GM23338 (cell line): ENCODE results near the gene ATG9B. TPM values are rescaled to one million over a fixed set of nuclear protein-coding genes. Genes with fewer than 3 reads are reported as not detected.

Source experiments
- ATAC-seq: fragments of 200-7000 bp; cut with Tn5 transposase; 3 replicates; pipeline ENCODE4 v1.9.1; 2020
- DNase-seq: peaks from one replicate; pipeline ENCODE4 v3.0.0-alpha.2; 2015; ENCODE audit warnings: low spot score
- H2AFZ ChIP-seq: fragments of 200-600 bp; sonication (generic); 2 replicates; pipeline ENCODE4 v1.8.0; 2016; ENCODE audit warnings: antibody characterized with exemption, mild to moderate bottlenecking, moderate library complexity
- H3F3A ChIP-seq: fragments of 200-600 bp; sonication (generic); replicated peaks from 2 replicates; pipeline ENCODE4 v1.8.0; 2017; ENCODE audit warnings: antibody characterized with exemption, mixed run types, low read depth
- H3K27ac ChIP-seq: fragments of 200-600 bp; sonication (generic); 2 replicates; pipeline ENCODE4 v1.6.1; 2016; ENCODE audit warnings: low read depth
- H3K27me3 ChIP-seq: fragments of 200-600 bp; sonication (generic); 2 replicates; pipeline ENCODE4 v1.8.0; 2016; ENCODE audit warnings: mild to moderate bottlenecking, mixed run types, moderate library complexity; ENCODE audit not compliant: insufficient read depth
- H3K36me3 ChIP-seq: fragments of 200-600 bp; sonication (generic); 2 replicates; pipeline ENCODE4 v1.8.0; 2016; ENCODE audit warnings: mild to moderate bottlenecking; ENCODE audit not compliant: insufficient read depth
- H3K4me1 ChIP-seq: fragments of 200-600 bp; sonication (generic); 2 replicates; pipeline ENCODE4 v1.8.0; 2016; ENCODE audit warnings: mild to moderate bottlenecking, moderate library complexity; ENCODE audit not compliant: insufficient read depth
- H3K4me2 ChIP-seq: fragments of 200-600 bp; sonication (generic); 2 replicates; pipeline ENCODE4 v1.7.1; 2017; ENCODE audit warnings: mixed run types
- H3K4me3 ChIP-seq: fragments of 200-600 bp; sonication (generic); 2 replicates; pipeline ENCODE4 v1.6.1; 2016; ENCODE audit warnings: mixed run types
- H3K79me2 ChIP-seq: fragments of 200-600 bp; sonication (generic); replicated peaks from 2 replicates; pipeline ENCODE4 v1.8.0; 2017; ENCODE audit warnings: mild to moderate bottlenecking; ENCODE audit not compliant: insufficient read depth
- H3K9me2 ChIP-seq: fragments of 200-600 bp; sonication (generic); 2 replicates; pipeline ENCODE4 v1.8.0; 2017; ENCODE audit not compliant: insufficient read depth
- H4K20me1 ChIP-seq: fragments of 200-600 bp; sonication (generic); replicated peaks from 2 replicates; pipeline ENCODE4 v1.8.0; 2017; ENCODE audit warnings: mild to moderate bottlenecking; ENCODE audit not compliant: insufficient read depth
- H3K27ac Mint-ChIP-seq: 2 replicates; pipeline ENCODE4 v1.8.0; 2020; ENCODE audit warnings: inconsistent platforms, mild to moderate bottlenecking, moderate library complexity, mixed read lengths
- H3K27me3 Mint-ChIP-seq: 3 replicates; pipeline ENCODE4 v1.8.0; 2022; ENCODE audit warnings: low read depth, mild to moderate bottlenecking, moderate library complexity, mixed read lengths, inconsistent platforms; ENCODE audit not compliant: insufficient read depth, poor library complexity
- H3K36me3 Mint-ChIP-seq: 3 replicates; pipeline ENCODE4 v1.8.0; 2021; ENCODE audit warnings: low read depth, mild to moderate bottlenecking, inconsistent platforms, moderate library complexity, mixed read lengths
- H3K4me1 Mint-ChIP-seq: 3 replicates; pipeline ENCODE4 v1.8.0; 2020; ENCODE audit warnings: mild to moderate bottlenecking, inconsistent platforms, mixed read lengths
- H3K4me3 Mint-ChIP-seq: 3 replicates; pipeline ENCODE4 v1.8.0; 2021; ENCODE audit warnings: moderate library complexity, mild to moderate bottlenecking, inconsistent platforms, mixed read lengths
- H3K9me3 Mint-ChIP-seq: 3 replicates; pipeline ENCODE4 v1.8.0; 2020; ENCODE audit warnings: moderate library complexity, mild to moderate bottlenecking, inconsistent platforms, mixed read lengths
- CREB1 ChIP-seq: fragments of 250-450 bp; sonication (Bioruptor Pico); IDR thresholded peaks from 2 replicates; pipeline ENCODE4 v1.5.0; 2020; ENCODE audit warnings: low read depth, mild to moderate bottlenecking, moderate library complexity
- ETS1 ChIP-seq: IDR thresholded peaks from 2 replicates; pipeline ENCODE4 v1.6.1; 2016; ENCODE audit warnings: antibody characterized with exemption
- NANOG ChIP-seq: IDR thresholded peaks from 2 replicates; pipeline ENCODE4 v1.6.1; 2016; ENCODE audit warnings: antibody characterized with exemption, borderline replicate concordance
- POLR2AphosphoS5 ChIP-seq: IDR thresholded peaks from 2 replicates; pipeline ENCODE4 v1.6.1; 2016; ENCODE audit warnings: antibody characterized with exemption, low read depth
- ZNF114 ChIP-seq: fragments of 250-450 bp; sonication (Bioruptor Pico); IDR thresholded peaks from 2 replicates; pipeline ENCODE4 v1.5.0; 2020; ENCODE audit warnings: mild to moderate bottlenecking, moderate library complexity
- ZNF331 ChIP-seq: fragments of 250-450 bp; sonication (Bioruptor Pico); IDR thresholded peaks from 2 replicates; pipeline ENCODE4 v1.5.0; 2020; ENCODE audit warnings: low read depth, mild to moderate bottlenecking, moderate library complexity
- polyA plus RNA-seq: library from polyadenylated mRNA; unstranded; fragments of >200 nt; fragmentation: Nextera tagmentation; extraction: Ambion mirVana; gene quantifications from 2 replicates; pipeline ENCODE4 v1.2.1, GENCODE V29; 2016
- total RNA-seq: library from RNA; depleted of rRNA; stranded (reverse); fragments of >200 nt; shearing (Covaris generic); gene quantifications from 2 replicates; pipeline ENCODE4 v1.2.3, GENCODE V29; 2014
- TF ChIP-seq, protein P1 (sequence below), 2 experiments: fragments of 200-600 bp in 1 of 2; sonication (generic) in 1 of 2; conservative IDR thresholded peaks; 2 replicates each; pipeline versions ENCODE4 v1.5.1 to v1.6.1; 2016 to 2017; ENCODE audit warnings: antibody characterized with exemption in 2 of 2, low read depth in 2 of 2, mild to moderate bottlenecking in 2 of 2, moderate library complexity in 1 of 2
- TF ChIP-seq, protein P2 (sequence below): fragments of 250-450 bp; sonication (Bioruptor Pico); IDR thresholded peaks from 2 replicates; pipeline ENCODE4 v1.5.0; 2020; ENCODE audit warnings: mild to moderate bottlenecking, moderate library complexity
- TF ChIP-seq, protein P3 (sequence below): IDR thresholded peaks from one replicate; pipeline ENCODE4 v1.6.1; 2018; ENCODE audit warnings: antibody characterized with exemption; ENCODE audit not compliant: unreplicated experiment

Gene ATG9B
- total and polyA plus RNA-seq, 2 experiments from 2014 or later, result 1.2 to 3.4 TPM

DNA sequence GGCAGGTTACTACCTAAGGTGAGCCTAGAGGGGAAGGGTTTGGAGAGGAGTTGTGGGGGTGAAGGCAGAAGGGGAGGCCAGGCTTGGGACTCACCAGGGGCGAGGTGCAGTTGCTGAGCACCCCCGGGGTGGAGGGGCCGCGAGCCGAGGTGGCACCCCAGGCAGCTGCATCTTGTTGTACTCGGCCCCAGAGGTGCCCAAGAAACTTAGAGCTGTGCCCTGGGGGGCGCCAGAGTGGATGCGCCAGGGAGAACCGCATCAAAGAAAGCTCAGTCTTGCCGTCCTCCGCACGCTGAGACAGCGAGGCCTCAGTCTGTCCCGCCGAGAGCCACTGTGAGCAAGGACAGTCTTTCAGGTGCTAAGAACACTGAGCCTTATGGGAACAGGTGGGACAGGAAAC is 7.4 kb downstream of the ATG9B start:
- Histone ChIP-seq H3K4me2 (no peak overlapping the region), H4K20me1 (no peaks in the 10 kb centered on the region), H3K4me3 (no peak overlapping the region), H3K27me3 (peaks cover 59% of the 10 kb centered on the region), H2AFZ (no peak overlapping the region), H3F3A (peaks cover 9% of the 10 kb centered on the region; the same call in 1 of the 2 replicates), H3K9me2 (no peaks in the 10 kb centered on the region), H3K79me2 (no peaks in the 10 kb centered on the region), H3K27ac (no peak overlapping the region), H3K36me3 (no peaks in the 10 kb centered on the region; the same call in 1 of the 2 replicates), H3K4me1 (peaks cover 20% of the 10 kb centered on the region)
- H3K27me3 Mint-ChIP-seq, result peaks cover 64% of the 10 kb centered on the region
- no peak overlapping the region for H3K27ac Mint-ChIP-seq
- TF ChIP-seq, protein P1, sequence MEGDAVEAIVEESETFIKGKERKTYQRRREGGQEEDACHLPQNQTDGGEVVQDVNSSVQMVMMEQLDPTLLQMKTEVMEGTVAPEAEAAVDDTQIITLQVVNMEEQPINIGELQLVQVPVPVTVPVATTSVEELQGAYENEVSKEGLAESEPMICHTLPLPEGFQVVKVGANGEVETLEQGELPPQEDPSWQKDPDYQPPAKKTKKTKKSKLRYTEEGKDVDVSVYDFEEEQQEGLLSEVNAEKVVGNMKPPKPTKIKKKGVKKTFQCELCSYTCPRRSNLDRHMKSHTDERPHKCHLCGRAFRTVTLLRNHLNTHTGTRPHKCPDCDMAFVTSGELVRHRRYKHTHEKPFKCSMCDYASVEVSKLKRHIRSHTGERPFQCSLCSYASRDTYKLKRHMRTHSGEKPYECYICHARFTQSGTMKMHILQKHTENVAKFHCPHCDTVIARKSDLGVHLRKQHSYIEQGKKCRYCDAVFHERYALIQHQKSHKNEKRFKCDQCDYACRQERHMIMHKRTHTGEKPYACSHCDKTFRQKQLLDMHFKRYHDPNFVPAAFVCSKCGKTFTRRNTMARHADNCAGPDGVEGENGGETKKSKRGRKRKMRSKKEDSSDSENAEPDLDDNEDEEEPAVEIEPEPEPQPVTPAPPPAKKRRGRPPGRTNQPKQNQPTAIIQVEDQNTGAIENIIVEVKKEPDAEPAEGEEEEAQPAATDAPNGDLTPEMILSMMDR (conservative IDR thresholded peaks at IDR 0.05; ENCODE audit: low read depth in 2 of 2), result peak in 1 of 2 experiments; percentile 30; a peak in 2 of 4 replicates
- TF ChIP-seq NANOG, result no peak
- H3K9me3 Mint-ChIP-seq, result peaks cover 4% of the 10 kb centered on the region; the same call in 2 of the 3 replicates
- H3K36me3 Mint-ChIP-seq, result peaks cover 11% of the 10 kb centered on the region
- H3K4me3 Mint-ChIP-seq, result no peak overlapping the region
- ATAC-seq (no peak), DNase-seq (no peak)
- H3K4me1 Mint-ChIP-seq, result peaks cover 37% of the 10 kb centered on the region

- H3K36me3 Mint-ChIP-seq, result peaks cover 11% of the 10 kb centered on the region
- no peaks in the 10 kb centered on the region for H3K79me2 ChIP-seq
- no peak for TF ChIP-seq ZNF114 (CRISPR knock-in tag)
- no peak for TF ChIP-seq ZNF331 (CRISPR knock-in tag)
- TF ChIP-seq, protein P2, sequence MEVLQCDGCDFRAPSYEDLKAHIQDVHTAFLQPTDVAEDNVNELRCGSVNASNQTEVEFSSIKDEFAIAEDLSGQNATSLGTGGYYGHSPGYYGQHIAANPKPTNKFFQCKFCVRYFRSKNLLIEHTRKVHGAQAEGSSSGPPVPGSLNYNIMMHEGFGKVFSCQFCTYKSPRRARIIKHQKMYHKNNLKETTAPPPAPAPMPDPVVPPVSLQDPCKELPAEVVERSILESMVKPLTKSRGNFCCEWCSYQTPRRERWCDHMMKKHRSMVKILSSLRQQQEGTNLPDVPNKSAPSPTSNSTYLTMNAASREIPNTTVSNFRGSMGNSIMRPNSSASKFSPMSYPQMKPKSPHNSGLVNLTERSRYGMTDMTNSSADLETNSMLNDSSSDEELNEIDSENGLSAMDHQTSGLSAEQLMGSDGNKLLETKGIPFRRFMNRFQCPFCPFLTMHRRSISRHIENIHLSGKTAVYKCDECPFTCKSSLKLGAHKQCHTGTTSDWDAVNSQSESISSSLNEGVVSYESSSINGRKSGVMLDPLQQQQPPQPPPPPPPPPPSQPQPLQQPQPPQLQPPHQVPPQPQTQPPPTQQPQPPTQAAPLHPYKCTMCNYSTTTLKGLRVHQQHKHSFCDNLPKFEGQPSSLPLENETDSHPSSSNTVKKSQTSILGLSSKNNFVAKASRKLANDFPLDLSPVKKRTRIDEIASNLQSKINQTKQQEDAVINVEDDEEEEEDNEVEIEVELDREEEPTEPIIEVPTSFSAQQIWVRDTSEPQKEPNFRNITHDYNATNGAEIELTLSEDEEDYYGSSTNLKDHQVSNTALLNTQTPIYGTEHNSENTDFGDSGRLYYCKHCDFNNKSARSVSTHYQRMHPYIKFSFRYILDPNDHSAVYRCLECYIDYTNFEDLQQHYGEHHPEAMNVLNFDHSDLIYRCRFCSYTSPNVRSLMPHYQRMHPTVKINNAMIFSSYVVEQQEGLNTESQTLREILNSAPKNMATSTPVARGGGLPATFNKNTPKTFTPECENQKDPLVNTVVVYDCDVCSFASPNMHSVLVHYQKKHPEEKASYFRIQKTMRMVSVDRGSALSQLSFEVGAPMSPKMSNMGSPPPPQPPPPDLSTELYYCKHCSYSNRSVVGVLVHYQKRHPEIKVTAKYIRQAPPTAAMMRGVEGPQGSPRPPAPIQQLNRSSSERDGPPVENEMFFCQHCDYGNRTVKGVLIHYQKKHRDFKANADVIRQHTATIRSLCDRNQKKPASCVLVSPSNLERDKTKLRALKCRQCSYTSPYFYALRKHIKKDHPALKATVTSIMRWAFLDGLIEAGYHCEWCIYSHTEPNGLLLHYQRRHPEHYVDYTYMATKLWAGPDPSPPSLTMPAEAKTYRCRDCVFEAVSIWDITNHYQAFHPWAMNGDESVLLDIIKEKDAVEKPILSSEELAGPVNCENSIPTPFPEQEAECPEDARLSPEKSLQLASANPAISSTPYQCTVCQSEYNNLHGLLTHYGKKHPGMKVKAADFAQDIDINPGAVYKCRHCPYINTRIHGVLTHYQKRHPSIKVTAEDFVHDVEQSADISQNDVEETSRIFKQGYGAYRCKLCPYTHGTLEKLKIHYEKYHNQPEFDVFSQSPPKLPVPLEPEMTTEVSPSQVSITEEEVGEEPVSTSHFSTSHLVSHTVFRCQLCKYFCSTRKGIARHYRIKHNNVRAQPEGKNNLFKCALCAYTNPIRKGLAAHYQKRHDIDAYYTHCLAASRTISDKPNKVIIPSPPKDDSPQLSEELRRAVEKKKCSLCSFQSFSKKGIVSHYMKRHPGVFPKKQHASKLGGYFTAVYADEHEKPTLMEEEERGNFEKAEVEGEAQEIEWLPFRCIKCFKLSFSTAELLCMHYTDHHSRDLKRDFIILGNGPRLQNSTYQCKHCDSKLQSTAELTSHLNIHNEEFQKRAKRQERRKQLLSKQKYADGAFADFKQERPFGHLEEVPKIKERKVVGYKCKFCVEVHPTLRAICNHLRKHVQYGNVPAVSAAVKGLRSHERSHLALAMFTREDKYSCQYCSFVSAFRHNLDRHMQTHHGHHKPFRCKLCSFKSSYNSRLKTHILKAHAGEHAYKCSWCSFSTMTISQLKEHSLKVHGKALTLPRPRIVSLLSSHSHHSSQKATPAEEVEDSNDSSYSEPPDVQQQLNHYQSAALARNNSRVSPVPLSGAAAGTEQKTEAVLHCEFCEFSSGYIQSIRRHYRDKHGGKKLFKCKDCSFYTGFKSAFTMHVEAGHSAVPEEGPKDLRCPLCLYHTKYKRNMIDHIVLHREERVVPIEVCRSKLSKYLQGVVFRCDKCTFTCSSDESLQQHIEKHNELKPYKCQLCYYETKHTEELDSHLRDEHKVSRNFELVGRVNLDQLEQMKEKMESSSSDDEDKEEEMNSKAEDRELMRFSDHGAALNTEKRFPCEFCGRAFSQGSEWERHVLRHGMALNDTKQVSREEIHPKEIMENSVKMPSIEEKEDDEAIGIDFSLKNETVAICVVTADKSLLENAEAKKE, result no peak
- no peak for TF ChIP-seq POLR2AphosphoS5
- TF ChIP-seq, protein P3, sequence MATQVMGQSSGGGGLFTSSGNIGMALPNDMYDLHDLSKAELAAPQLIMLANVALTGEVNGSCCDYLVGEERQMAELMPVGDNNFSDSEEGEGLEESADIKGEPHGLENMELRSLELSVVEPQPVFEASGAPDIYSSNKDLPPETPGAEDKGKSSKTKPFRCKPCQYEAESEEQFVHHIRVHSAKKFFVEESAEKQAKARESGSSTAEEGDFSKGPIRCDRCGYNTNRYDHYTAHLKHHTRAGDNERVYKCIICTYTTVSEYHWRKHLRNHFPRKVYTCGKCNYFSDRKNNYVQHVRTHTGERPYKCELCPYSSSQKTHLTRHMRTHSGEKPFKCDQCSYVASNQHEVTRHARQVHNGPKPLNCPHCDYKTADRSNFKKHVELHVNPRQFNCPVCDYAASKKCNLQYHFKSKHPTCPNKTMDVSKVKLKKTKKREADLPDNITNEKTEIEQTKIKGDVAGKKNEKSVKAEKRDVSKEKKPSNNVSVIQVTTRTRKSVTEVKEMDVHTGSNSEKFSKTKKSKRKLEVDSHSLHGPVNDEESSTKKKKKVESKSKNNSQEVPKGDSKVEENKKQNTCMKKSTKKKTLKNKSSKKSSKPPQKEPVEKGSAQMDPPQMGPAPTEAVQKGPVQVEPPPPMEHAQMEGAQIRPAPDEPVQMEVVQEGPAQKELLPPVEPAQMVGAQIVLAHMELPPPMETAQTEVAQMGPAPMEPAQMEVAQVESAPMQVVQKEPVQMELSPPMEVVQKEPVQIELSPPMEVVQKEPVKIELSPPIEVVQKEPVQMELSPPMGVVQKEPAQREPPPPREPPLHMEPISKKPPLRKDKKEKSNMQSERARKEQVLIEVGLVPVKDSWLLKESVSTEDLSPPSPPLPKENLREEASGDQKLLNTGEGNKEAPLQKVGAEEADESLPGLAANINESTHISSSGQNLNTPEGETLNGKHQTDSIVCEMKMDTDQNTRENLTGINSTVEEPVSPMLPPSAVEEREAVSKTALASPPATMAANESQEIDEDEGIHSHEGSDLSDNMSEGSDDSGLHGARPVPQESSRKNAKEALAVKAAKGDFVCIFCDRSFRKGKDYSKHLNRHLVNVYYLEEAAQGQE, result no peak
- no peak for TF ChIP-seq CREB1
- no peak for TF ChIP-seq NANOG
- TF ChIP-seq ETS1, result no peak
Measured at GRCh38 chr7:151016505-151016904, 7.8 kb downstream of the ATG9B start.

More at GRCh38 chr7:151016505-151016904, 7.8 kb downstream of the ATG9B start:
- H4K20me1 ChIP-seq, result no peaks in the 10 kb centered on the region
- H3K27ac ChIP-seq, result no peak overlapping the region
- H3K9me3 Mint-ChIP-seq, result peaks cover 4% of the 10 kb centered on the region; the same call in 2 of the 3 replicates
- H3K4me1 Mint-ChIP-seq, result peaks cover 40% of the 10 kb centered on the region
- no peak overlapping the region for H3K4me3 Mint-ChIP-seq
- peaks cover 65% of the 10 kb centered on the region for H3K27me3 Mint-ChIP-seq
- H3K9me2 ChIP-seq, result no peaks in the 10 kb centered on the region
- ATAC-seq (no peak), DNase-seq (no peak)
- H3K27me3 ChIP-seq, result peaks cover 62% of the 10 kb centered on the region
- H2AFZ ChIP-seq, result no peak overlapping the region
- H3F3A ChIP-seq, result peaks cover 9% of the 10 kb centered on the region; the same call in 1 of the 2 replicates
- peaks cover 20% of the 10 kb centered on the region for H3K4me1 ChIP-seq
- H3K36me3 ChIP-seq, result no peaks in the 10 kb centered on the region; the same call in 1 of the 2 replicates
- no peak overlapping the region for H3K4me2 ChIP-seq
- no peak overlapping the region for H3K4me3 ChIP-seq
- H3K27ac Mint-ChIP-seq, result no peak overlapping the region
